ENCODE measurements around the gene MPP2.
"Not testable (repeated sequence)": the region's sequence is repeated elsewhere in the genome, so short reads cannot be mapped to it uniquely, and the experiment has no call there.

The MPP2 gene

DNA sequence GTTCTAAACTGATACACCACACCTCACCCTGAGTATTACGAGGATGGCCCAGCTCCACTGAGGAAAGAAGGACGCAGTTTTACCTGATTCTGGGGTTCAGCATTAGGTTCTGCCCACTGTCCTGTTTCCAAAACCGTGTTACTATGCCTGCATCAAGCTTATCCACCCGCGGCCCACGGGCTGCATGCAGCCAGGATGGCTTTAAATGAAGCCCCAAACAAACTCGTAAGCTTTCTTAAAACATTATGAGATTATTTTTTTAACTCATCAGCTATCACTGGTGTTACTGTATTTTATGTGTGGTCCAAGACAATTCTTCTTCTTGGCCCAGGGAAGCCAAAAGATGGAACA, 64.4 kb downstream of the MPP2 start:
- DNase-seq = no peak

DNA sequence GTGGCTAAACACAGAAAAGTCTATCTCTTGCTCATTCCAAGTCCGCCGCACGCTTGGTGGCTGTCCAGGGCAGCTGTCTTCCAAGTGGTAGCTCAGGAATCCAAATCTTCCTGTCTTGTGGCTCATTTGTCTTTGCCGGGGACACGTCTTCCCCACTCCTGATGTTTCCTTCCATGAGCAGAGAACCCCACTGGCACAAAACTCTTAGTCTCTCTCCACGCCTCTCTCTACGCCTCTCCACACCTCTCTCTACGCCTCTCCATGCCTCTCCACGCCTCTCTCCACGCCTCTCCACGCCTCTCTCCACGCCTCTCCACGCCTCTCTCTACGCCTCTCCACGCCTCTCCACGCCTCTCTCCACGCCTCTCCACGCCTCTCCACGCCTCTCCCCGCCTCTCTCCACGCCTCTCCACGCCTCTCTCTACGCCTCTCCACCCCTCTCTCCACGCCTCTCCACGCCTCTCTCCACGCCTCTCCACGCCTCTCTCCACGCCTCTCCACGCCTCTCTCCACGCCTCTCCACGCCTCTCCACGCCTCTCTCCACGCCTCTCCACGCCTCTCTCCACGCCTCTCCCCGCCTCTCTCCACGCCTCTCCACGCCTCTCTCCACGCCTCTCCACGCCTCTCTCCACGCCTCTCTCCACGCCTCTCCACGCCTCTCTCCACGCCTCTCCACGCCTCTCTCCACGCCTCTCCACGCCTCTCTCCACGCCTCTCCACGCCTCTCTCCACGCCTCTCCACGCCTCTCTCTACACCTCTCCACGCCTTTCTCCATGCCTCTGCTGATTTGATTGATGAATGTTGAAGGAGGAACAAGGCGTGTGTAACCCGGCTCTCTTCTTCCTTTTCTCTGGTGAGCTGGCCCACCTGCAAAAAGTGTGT, 65.0 kb downstream of the MPP2 start:
- not testable (repeated sequence) for DNase-seq

DNA sequence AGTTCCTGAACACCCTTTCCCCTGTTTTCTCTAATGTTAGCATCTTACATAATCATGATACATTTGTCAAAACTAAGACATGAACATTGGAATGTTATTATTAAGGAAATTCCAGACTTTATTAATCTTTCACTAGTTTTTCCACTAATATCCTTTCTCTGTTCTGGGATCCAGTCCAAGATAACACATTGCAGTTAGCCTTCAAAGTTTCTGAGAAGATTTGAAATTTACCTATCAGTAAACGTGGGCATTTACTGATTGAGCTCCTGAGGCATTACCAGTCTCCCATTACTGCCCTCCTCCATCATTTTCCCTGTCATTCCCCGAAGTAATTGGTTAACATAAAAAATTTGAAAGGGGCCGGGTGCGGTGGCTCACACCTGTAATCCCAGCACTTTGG, 66.1 kb downstream of the MPP2 start:
- DNase-seq = no peak

DNA sequence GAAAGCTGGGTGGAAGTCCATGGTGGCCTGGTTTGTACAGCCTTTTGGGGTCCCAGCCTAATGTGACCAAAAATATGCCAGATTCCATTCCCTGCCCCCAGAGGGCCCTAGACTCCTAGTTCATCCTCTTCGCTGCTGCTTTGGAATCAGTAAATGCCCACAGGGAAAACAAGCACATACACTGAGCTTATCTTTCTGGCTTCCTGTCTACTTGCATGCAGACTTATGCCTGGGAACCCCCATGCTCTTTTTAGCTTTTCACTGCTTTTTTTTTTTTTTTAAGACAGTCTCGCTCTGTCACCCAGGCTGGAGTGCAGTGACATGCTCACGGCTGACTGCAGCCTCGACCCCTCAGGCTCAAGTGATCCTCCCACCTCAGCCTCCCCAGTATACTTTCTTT, 66.5 kb downstream of the MPP2 start:
- DNase-seq = no peak

DNA sequence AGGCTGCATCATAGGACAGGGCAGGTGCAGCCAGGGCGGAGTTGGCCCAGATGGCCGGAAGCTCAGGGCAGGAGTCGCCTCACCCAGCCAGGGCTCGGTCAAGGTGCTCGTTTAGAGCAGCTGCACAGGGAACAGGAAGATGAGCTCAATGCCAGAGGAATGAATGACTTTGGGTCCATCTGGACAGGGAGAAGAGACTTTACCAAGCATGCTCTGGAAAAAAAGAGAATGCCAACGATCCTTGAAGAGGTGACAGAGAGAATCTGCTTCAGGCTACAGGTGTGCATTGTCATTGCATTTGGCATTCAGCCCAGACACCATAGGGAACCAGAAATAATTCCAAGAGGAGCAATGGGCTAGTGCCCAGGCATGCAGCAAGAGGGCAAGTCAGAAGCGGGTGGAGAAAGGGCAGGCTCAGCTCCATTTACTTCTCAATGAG, 67.6 kb downstream of the MPP2 start:
- DNase-seq = no peak

DNA sequence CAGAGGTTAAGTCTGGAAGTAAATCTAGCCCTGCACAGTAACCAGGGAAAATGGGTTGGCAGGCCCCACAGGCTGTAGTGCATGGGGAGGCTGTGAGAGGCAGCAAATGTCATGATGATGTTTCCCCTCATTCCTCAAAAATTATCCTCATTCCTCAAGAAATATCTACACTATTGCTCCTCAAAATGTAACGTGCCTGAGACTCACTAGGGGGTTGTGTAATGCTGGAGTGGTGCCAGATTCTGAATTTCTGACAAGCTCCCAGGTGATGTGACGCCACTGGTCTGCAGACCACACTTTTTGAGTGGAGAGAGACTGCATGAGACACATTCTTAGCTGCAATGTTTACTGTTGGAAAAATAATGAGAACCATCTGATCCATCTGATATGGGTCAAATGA, 73.2 kb downstream of the MPP2 start:
- no peak for DNase-seq

DNA sequence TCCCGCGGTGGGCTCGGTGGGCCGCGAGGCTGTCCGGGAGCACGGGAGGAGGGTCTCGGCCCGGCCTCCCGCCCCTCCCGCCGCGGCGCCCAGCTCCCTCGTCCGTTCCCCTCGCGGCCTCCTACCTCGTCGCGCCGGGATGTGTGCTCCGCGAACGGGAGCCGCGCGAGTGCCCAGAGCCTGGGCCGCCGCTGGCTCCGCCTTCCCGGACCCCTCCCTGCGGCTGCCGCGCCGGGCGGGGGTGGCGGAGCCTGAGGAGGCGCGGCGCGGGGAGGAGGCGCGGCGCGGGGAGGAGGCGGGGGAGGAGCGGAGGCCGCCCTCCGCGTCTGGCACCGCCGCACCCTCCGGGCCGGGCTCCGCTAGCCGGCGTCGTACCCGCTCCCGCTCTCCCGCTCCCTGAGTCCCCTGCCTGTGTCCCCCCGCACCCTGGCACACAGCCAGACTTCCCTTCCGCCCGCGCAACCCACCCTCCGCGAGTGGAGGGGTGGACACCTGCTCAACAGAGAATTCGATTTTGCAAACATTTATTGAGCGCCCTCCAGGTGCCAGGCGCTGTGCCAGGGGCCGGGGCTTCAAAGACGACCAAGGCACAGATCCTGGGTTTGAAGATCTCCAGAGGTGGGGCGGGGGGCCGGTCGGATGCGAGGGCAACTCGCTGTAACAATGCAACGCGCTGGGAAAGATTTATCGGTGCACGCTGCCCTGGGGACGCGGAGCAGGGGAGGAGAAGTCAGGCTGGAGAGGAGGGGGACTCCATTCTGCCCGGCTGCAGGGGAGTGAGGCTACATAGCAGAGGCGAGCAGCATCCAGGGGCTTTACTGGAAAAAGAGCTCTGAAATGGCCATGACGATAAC, 74.1 kb downstream of the MPP2 start, which contains the start of gene MPP3:
TSS of gene MPP3 (minus strand) at position 171 of the 854 bp plus-strand sequence. CDS start 1,240 bp downstream, outside the sequence.
- peak; percentile 26 for DNase-seq

DNA sequence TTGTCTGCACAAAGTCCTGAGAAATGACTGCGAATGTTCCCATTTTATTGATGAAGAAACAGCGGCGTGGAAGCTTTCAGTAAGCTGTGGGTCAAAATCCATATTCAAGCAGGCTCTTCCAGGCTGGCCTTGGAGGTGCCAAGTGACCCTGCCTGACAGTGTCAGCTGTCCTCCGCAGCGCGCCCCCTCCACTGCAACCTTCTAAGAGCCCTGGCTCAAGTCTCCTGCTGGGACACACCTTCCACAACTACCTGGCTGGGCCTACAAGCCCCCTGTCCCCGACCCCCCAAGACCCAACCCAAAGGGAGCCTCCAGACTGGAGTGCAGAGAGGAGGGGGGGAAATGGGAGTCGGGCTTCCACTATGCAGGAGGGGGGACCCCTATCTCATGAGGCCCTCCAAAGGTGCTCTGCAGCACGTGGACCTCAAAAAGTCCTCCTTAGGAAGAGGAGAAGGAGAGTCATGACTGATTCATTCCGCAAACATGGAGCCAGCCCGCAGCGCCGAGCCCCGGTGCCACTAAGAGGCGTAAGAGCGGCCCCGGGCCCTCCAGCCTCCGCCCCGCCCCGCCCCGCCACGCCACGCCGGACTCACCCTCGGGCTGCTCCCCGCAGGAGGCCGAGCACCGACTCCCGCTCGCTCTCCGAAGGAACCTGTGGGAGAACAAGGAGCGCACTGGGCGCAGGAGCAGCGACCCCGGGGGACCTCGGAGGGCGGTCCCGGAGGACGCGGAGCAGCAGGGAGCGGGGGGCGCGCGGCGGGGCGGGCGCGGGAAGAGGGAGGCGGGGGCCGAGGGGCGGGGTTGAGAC, 75.0 kb downstream of the MPP2 start:
- DNase-seq = peak; percentile 59

DNA sequence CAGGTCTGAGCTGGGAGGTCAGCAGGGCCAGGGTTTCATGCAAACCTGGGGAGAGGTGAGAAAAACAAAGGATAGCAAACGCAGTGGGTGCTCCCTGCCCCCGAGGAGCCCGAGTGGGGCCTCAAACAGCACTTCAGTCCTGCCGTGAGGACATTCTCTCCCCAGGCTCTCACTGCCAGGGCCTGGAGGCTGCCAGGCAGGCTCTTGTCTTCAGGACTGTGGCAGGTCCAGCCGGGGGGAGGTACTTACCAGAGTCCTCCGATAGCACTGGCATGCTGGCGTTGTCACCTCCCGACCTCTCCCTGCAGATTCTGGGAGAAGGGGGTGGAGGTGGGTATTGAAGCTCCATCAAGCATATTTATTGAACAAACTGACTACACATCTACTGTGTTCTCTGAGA, 75.7 kb downstream of the MPP2 start:
- DNase-seq = no peak

DNA sequence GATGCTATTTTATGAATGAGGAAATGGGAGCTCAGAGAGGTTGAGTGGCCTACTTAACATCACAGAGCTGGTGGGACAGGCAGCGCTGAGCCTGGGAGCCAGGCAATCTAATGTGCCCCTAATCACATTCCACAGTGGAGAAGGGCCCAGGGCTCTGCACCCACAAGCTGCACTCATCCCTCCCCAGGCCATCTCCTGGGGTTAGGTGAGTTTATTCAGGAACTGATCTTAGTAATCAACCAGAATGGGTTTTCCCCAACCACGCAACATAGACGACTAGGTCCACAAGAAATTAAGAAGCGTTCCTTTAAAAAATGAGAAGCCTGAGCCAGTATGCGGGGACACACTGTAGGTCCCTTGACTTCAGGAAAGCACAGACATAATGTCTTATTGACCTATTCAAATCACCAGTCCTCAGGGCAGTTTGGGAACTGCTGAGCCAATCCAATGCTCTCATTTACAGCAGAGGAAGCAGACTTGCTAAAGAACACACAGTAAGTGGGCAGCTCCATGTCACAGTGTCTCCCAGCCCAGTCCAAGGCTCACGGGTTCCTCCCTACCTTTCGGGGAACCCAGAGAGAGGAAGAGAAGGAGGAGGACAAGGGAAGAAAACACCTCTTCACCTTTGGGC, 76.7 kb downstream of the MPP2 start:
- no peak for DNase-seq

DNA sequence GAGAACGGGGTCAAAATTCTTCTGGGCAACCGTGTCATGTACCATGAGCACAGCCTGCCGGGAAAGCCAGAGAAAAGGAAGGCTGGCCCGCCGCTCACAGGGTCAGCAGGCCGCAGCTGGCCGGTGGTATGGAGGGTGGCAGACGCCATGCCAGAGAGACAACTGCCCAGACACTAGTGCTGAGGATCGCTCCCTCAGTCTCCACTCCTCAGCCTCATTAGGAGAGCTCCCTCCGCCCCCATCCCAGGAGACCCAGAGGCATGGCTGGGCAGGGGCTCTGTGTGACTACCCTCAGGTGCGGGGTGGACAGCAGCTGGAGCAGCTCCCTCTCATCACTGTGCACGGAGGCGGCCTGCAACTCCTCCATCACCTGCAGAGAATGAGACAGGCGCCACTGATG, 77.6 kb downstream of the MPP2 start:
- DNase-seq = no peak

DNA sequence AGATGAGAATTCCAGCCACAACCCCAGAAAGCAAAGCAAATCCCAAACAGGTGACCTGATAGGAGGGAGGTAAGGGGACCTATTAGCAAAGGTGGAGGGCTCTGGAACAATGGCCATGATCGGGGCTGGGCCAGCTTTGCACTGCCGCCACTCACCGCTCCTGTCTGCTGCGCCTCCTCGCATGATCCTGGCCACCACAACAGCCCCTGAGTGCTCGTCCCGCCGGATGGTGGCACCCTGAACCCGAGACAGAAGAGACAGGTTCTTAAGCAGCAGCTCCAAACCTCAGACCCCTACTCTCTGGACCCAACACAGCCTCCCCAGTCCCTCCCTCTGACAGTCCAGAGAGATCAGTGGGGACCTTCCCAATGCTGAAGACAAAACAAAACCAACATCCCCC, 79.7 kb downstream of the MPP2 start:
- no peak for DNase-seq

DNA sequence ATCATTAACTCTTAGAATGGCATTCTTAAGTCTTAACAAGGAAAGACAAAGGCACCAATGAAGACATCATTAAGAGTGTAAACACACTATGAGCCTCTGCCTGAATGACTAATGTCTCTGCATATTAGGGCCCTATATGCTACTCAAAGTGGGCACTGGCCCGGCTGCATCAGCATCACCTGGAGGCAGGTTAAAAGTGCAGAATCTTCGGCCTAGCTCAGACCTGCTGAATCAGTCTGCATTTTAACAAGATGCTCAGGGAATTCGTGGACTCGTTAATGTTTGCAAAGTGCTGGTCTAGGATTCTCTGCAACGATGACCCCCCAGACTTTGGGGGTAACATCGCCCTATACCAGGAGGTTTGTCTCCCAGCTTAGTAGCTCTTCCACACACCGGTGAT, 81.1 kb downstream of the MPP2 start:
- no peak for DNase-seq

DNA sequence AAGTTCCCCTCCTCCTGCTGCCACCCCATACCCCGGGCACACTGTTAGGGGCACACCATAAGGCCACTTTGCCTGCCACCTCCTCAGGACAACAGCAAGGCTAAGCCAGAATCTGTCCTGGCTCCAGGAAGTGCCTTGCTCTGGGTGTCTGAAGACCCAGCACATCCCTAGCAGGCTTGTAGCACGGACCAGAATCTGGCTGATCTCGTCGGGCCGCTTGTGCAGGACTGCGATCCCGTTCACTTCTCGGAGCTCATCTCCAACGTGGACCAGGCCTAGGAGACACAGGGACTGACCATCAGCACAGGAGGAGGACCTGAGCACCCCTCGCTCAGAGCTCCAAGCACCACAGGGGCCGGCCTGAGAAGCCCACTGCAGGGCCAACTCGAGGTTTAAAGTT, 81.8 kb downstream of the MPP2 start:
- DNase-seq = no peak
